Aorta (tissue), 5 donors: ENCODE data around the gene RAB11FIP4. TPM values are rescaled to one million over a fixed set of nuclear protein-coding genes. Genes with fewer than 3 reads are reported as not detected.

Experiments used
- ATAC-seq: fragments of 200-7000 bp; cut with Tn5 transposase; one replicate; pipeline ENCODE4 v1.9.1; 2022; ENCODE audit warnings: moderate library complexity; ENCODE audit not compliant: low FRiP score
- DNase-seq, 2 donors: peaks; one replicate each; pipeline ENCODE4 v3.0.0-alpha.2; 2020
- H3K27ac ChIP-seq, 2 donors: one replicate each; pipeline ENCODE4 v1.5.1; 2013; ENCODE audit warnings: low read length in 2 of 2, mild to moderate bottlenecking in 2 of 2, moderate library complexity in 2 of 2, control low read depth in 1 of 2, inconsistent platforms in 1 of 2, low read depth in 1 of 2
- H3K27me3 ChIP-seq, 2 donors: one replicate each; pipeline ENCODE4 v1.6.1; 2013; ENCODE audit warnings: control low read depth in 1 of 2, low read length in 1 of 2, mild to moderate bottlenecking in 1 of 2, moderate library complexity in 1 of 2; ENCODE audit not compliant: insufficient read depth in 2 of 2, control insufficient read depth in 1 of 2
- H3K36me3 ChIP-seq, 2 donors: one replicate each; pipeline ENCODE4 v1.6.1; 2013; ENCODE audit warnings: control low read depth in 1 of 2, low read length in 1 of 2, mild to moderate bottlenecking in 1 of 2; ENCODE audit not compliant: insufficient read depth in 2 of 2, control insufficient read depth in 1 of 2
- H3K4me1 ChIP-seq, 2 donors: one replicate each; pipeline ENCODE4 v1.6.1; 2013; ENCODE audit warnings: low read length in 2 of 2, control low read depth in 1 of 2, mild to moderate bottlenecking in 1 of 2, moderate library complexity in 1 of 2; ENCODE audit not compliant: insufficient read depth in 2 of 2, control insufficient read depth in 1 of 2
- H3K4me3 ChIP-seq, 2 donors: one replicate each; pipeline ENCODE4 v1.5.1; 2013; ENCODE audit warnings: low read length in 2 of 2, control low read depth in 1 of 2, mild to moderate bottlenecking in 1 of 2
- H3K9me3 ChIP-seq: one replicate; pipeline ENCODE4 v1.6.1; 2013; ENCODE audit warnings: mild to moderate bottlenecking, low read length; ENCODE audit not compliant: control insufficient read depth
- WGBS, 2 donors: extraction: QIAGEN DNeasy Blood & Tissue Kit; methylation state at CpG; one replicate each; pipeline ENCODE4 v1.1.7; 2013; 5-methylcytosine and 5-hydroxymethylcytosine counted together
- intact Hi-C, 2 donors: fragments of 100-400 bp; cut with DNase I; formaldehyde crosslinking; loops; one replicate each; pipeline versions ENCODE4 v1.14.2 to v1.15.0; 2022
- polyA plus RNA-seq, 2 donors: library from polyadenylated mRNA; stranded (reverse); fragments of 200-250 nt; gene quantifications; one replicate each; pipeline ENCODE4 v1.2.3, GENCODE V29; 2013
- total RNA-seq, 2 donors: library from RNA; stranded (reverse); fragmentation: NEBNext Ultra II Directional; extraction: Animal tissue kit (Norgen Biotek cat#: 25700); gene quantifications; one replicate each; pipeline ENCODE4 v1.2.1, GENCODE V29; 2021
- donor health status: healthy with polysubstance abuse.
- donor health status: Bipolar disorder and iron deficiency.
- donor health status: DM: no; HTN: no; CAD: no.
- donor health status: DM: no; HTN: no; CAD: no.
- donor health status: DM: yes; HTN: yes; CAD: no.

Gene RAB11FIP4
- total and polyA plus RNA-seq, 4 donors: 0.15 to 2.6 (median 1.4) TPM

DNA sequence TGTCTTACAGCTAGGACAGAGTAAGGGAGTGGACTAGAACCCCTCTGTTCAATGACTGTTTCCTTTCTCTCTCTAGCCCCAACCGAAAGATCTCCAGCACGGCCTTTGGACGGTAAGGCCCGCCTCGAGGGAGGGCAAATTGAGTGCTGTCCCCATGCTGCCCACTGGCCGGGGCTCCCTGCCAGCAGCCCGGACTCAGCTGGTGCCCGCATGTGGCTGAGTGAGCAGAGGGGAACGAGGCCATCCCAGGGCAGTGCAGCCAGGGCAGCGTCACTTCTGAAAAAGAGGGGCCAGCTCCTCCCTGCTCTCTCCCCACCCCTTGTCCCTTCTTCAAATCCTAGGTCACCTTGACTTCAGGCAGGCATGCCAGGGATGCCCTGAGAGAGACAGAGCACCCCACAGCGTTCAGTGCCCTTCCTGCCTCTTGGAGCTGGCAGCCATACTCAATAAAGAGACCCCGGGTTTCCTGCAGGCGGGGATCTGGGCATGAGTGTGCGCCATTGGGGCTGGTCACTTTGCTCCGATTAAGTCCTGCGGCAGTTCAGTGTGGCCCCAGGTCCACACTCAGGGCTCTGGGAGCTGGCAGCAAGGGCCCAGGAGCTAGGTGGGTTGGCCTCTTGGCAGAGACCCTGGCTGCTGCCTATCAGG is 130.9 kb downstream of the RAB11FIP4 start:
- Histone ChIP-seq H3K36me3 (no peaks in the 10 kb centered on the region), H3K4me3 (no peak overlapping the region), H3K9me3 (no peaks in the 10 kb centered on the region), H3K27me3 (no peaks in the 10 kb centered on the region), H3K4me1 (no peaks in the 10 kb centered on the region), H3K27ac (no peak overlapping the region)
- intact Hi-C loops: no loop called here
- 91 to 92% methylated on average over 16 of the region's 16 CpGs for WGBS, 2 donors
- DNase-seq (peak in 1 of 2 donors; percentile 48), ATAC-seq (no peak)

DNA sequence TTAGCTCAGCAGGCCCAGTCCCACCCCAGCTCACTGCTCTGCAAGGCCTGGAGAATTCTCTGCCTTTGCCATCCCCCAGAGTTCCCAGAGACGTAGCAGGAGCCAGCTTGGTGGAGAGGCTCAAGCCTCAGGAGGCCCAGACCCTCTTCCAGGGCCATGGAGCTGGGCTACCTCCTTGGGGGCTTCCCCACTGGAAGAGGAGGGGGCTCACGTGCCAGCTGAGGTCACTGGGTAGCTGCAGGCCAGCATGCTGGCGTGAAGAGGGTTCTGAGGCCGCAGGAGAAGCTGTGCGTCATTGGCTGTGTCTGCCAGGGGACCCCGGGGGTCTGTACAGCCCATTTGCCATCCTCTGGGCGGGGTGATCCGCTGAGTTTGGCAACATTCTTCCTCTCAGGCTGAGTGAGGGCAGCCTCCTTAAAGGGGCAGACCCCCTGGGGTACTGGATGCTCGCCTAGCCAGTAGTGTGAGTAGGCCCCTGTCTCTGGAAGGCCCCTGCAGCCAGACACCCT is 131.6 kb downstream of the RAB11FIP4 start:
- intact Hi-C loops: no loop called here
- ATAC-seq (no peak), DNase-seq (no peak)
- H3K4me3 ChIP-seq: no peak overlapping the region
- no peaks in the 10 kb centered on the region for H3K9me3 ChIP-seq
- 89 to 94% methylated on average over 9 of the region's 9 CpGs for WGBS, 2 donors
- H3K4me1 ChIP-seq: no peaks in the 10 kb centered on the region
- H3K36me3 ChIP-seq: no peaks in the 10 kb centered on the region
- no peaks in the 10 kb centered on the region for H3K27me3 ChIP-seq
- no peak overlapping the region for H3K27ac ChIP-seq

DNA sequence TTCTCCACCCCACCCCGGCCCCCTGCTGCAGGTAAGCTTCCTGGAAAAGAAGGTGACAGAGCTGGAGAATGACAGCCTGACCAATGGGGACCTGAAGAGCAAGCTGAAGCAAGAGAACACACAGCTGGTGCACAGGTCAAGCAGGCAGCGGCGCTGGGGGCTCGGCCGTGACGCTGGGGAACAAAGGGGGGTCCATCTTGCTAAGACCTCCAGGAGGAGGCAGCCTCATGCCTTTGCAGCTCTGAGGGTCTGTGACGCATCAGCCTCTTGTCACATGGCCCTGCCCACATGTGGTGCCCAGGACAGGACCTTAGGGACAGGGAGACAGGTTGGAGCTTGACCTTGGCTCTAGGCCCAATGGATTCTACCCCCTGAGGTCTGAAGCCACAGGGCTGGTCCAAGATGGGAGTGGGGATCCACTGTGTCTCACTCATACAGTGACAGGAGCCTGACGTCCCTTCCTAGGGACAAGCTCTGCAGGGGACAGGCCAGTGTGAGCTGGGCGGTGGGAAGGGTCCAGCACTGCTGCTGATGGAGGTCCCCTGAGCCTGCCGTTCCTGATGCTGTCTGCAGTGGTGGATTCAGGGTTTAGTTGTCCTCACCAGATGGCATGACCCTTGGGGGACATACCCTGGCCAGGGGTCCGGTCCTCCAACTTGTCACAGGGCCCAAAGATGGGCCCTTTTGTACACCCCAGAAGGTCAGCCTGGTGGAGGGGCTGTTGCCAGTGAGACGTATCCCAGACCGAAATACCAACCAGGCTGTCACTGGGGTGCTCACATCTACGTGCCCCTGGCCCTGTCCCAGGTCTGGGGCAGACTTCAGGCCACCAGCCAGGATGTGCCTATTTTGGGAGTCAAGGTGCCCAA is 132.6 kb downstream of the RAB11FIP4 start:
- 93 to 95% methylated on average over 14 of the region's 14 CpGs for WGBS, 2 donors
- intact Hi-C loops: no loop called here
- DNase-seq: peak in 1 of 2 donors; percentile 61
- Histone ChIP-seq H3K9me3 (no peaks in the 10 kb centered on the region), H3K4me3 (no peak overlapping the region), H3K27me3 (no peaks in the 10 kb centered on the region), H3K4me1 (no peaks in the 10 kb centered on the region), H3K27ac (no peak overlapping the region), H3K36me3 (no peaks in the 10 kb centered on the region)
- no peak for ATAC-seq

DNA sequence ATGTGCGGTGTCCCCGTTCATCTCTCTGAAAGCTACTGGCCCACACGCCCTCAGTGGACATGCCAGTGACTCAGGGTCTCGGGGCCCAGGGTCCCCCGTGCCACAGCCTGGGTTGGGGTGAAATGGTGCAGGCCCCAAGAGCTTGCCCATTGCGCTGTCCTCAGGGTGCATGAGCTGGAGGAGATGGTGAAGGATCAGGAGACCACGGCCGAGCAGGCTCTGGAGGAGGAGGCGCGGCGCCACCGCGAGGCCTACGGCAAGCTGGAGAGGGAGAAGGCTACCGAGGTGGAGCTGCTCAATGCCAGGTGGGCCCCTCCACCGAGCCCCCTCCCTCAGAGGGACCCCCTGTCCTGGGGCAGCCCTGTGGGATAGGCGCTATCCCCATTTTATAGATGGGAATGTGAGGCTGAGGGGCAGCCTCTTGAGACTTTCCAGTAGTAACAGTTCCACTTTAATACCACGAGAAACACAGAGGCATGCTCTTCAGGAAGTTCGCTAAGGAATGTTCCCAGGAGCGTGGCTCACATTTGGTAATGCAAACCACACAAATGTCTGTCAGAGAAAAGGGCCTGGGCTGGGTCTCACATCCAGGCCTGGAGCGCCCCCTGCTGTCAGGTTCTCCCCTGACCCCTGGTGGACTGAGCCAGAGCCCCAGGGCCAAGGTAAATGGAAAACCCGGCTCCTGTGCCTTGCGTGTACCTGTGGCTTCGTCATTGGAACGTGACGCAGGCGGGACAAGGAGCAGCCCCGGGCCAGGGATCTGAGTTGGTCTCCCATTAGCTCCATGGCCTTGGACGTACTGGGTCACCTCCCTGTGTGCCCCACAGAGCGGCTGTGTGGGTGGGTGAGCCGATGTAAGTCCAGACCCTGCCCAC is 133.7 kb downstream of the RAB11FIP4 start:
- Histone ChIP-seq H3K36me3 (no peaks in the 10 kb centered on the region), H3K4me3 (no peak overlapping the region), H3K27ac (no peak overlapping the region), H3K4me1 (no peaks in the 10 kb centered on the region), H3K27me3 (no peaks in the 10 kb centered on the region), H3K9me3 (no peaks in the 10 kb centered on the region)
- peak; percentile 93 to 98 for DNase-seq
- intact Hi-C loops: loop anchor here (1.0 to 5.0 kb wide), 2 partner anchors 88 kb away; no protein-coding TSS in a partner anchor
- 59 to 60% methylated on average over 31 of the region's 31 CpGs for WGBS, 2 donors
- peak; percentile 81 for ATAC-seq

DNA sequence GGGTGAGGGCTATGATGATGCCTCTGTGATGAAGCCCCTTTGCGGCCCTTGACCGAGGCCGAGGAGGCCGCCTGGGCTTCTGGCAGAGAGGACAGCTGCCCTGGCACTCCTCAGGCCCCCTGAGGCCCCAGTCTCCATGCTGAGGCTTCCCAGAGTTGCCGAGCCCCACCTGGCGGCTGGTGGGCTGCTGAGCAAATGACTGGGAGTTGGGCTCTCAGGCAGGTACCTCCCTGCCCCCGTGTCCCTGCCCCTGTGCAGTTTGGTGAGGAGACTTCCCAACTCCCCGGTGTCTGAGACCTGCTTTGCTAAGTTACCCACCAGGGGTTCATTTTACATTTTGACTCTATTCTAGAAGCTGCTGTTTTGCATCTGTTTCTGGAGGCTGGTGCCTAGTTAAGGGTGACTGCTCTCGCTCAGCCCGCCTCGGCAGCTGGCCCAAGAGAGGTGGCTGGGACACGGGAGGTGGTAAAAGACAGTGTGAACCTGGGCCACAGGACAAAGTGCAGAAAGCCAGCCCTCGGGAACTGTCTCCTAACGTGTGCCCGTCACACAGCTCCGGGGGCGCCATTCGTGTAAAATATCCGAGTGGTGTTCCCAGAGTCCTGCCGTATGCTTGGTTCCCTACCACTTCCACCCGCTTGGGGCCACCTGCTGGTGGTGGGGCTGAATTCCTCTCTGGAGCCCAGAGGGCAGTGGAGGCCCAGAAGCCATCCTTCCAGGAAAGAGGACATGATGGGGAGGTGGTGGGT is 134.5 kb downstream of the RAB11FIP4 start:
- no peak overlapping the region for H3K27ac ChIP-seq
- 87% methylated on average over 21 of the region's 21 CpGs for WGBS, 2 donors
- H3K4me3 ChIP-seq: no peak overlapping the region
- H3K27me3 ChIP-seq: no peaks in the 10 kb centered on the region
- intact Hi-C loops: loop anchor here (1.0 to 5.0 kb wide), 3 partner anchors 89 to 375 kb away; partner anchors contain the start of gene UTP6 (in 1 of the 2)
- no peaks in the 10 kb centered on the region for H3K4me1 ChIP-seq
- no peak for ATAC-seq
- H3K36me3 ChIP-seq: no peaks in the 10 kb centered on the region
- DNase-seq: peak in 1 of 2 donors; percentile 65
- no peaks in the 10 kb centered on the region for H3K9me3 ChIP-seq

DNA sequence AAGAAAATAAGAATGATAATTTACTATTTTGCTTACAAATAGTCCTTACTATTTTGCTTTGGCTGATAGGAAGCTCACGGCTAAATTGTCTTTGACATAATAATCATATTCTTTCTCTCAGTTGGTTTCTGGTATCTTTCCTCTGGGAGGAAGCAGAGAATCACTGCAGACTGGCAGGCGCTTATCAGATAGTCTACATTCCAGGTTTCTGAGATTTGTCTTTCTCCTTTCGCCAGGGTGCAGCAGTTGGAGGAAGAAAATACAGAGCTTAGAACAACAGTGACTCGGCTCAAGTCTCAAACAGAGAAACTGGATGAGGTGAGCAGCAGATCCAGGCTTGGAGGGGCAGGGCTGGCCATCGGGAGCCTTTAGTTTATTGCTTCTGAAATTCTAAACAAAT is 136.1 kb downstream of the RAB11FIP4 start:
- Histone ChIP-seq H3K9me3 (no peaks in the 10 kb centered on the region), H3K36me3 (no peaks in the 10 kb centered on the region), H3K4me1 (no peaks in the 10 kb centered on the region), H3K4me3 (no peak overlapping the region), H3K27me3 (no peaks in the 10 kb centered on the region), H3K27ac (no peak overlapping the region)
- no peak for ATAC-seq
- no peak for DNase-seq
- intact Hi-C loops: loop anchor here (2.0 to 5.0 kb wide), 2 partner anchors 90 to 373 kb away; partner anchors contain the start of gene UTP6 (in 1 of the 2)
- WGBS, 2 donors: 5 to 9% methylated on average over 5 of the region's 5 CpGs

DNA sequence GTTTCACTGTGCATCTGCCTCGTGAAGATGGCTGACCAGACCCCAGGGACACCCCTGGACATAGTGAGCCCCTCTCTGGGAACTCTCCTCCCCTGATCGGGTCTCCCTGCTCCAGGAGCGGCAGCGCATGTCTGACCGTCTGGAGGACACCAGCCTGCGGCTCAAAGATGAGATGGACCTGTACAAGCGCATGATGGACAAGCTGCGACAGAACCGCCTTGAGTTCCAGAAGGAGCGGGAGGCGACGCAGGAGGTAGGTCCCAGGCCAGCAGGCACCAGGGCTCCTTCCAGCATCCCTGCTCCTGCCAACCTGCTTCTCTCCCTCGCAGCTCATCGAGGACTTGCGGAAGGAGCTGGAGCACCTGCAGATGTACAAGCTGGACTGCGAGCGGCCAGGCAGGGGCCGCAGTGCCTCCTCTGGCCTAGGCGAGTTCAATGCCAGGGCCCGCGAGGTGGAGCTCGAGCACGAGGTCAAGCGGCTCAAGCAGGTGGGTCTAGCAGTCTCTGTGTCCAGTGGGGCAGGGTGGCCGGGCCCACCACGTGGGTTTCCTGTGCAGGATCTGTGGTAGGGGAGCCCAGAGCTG is 136.9 kb downstream of the RAB11FIP4 start:
- DNase-seq (peak in 1 of 2 donors; percentile 66), ATAC-seq (no peak)
- Histone ChIP-seq H3K4me3 (no peak overlapping the region), H3K36me3 (no peaks in the 10 kb centered on the region), H3K27me3 (no peaks in the 10 kb centered on the region), H3K9me3 (no peaks in the 10 kb centered on the region), H3K4me1 (no peaks in the 10 kb centered on the region), H3K27ac (no peak overlapping the region)
- 95% methylated on average over 26 of the region's 26 CpGs for whole genome bisulfite sequencing, 2 donors
- intact Hi-C loops: loop anchor here in 1 of 2 donors (5.0 kb wide), 1 partner anchor 91 kb away; no protein-coding TSS in a partner anchor
